MM.1S (cell line): ENCODE measurements around the gene CD6.

Experiments
- DNase-seq: peaks from one replicate; pipeline ENCODE4 v3.0.0-alpha.2; 2015
- H2AFZ ChIP-seq: fragments of 300-600 bp; sonication (generic); 2 replicates; pipeline ENCODE4 v1.6.0; 2016; ENCODE audit warnings: antibody characterized with exemption, low read length
- H3F3A ChIP-seq: fragments of 300-600 bp; sonication (generic); 2 replicates; pipeline ENCODE4 v1.6.1; 2016; ENCODE audit warnings: mild to moderate bottlenecking, antibody characterized with exemption, low read length, moderate library complexity, mixed read lengths; ENCODE audit not compliant: insufficient read depth
- H3K27ac ChIP-seq: fragments of 300-600 bp; sonication (generic); 2 replicates; pipeline ENCODE4 v1.5.1; 2016; ENCODE audit warnings: mild to moderate bottlenecking, low read length
- H3K27me3 ChIP-seq: fragments of 300-600 bp; sonication (generic); replicated peaks from 2 replicates; pipeline ENCODE4 v1.6.0; 2016; ENCODE audit warnings: low read length; ENCODE audit not compliant: insufficient read depth
- H3K36me3 ChIP-seq: fragments of 300-600 bp; sonication (generic); replicated peaks from 2 replicates; pipeline ENCODE4 v1.6.1; 2016; ENCODE audit warnings: mild to moderate bottlenecking, low read length, mixed read lengths; ENCODE audit not compliant: insufficient read depth
- H3K4me1 ChIP-seq: fragments of 300-600 bp; sonication (generic); 2 replicates; pipeline ENCODE4 v1.6.1; 2016; ENCODE audit warnings: low read length, mixed read lengths
- H3K4me2 ChIP-seq: fragments of 300-600 bp; sonication (generic); 2 replicates; pipeline ENCODE4 v1.6.0; 2016; ENCODE audit warnings: low read depth, low read length
- H3K4me3 ChIP-seq: fragments of 300-600 bp; sonication (generic); 2 replicates; pipeline ENCODE4 v1.5.1; 2016; ENCODE audit warnings: low read length, mixed read lengths
- H3K79me2 ChIP-seq: fragments of 300-600 bp; sonication (generic); 2 replicates; pipeline ENCODE4 v1.6.1; 2016; ENCODE audit warnings: mixed run types, low read length, mixed read lengths
- H3K9ac ChIP-seq: fragments of 300-600 bp; sonication (generic); 2 replicates; pipeline ENCODE4 v1.6.1; 2016; ENCODE audit warnings: low read length, mixed read lengths
- H3K9me2 ChIP-seq: fragments of 300-600 bp; sonication (generic); replicated peaks from 2 replicates; pipeline ENCODE4 v1.6.1; 2016; ENCODE audit warnings: mild to moderate bottlenecking, low read length, mixed read lengths; ENCODE audit not compliant: insufficient read depth
- H3K9me3 ChIP-seq: fragments of 300-600 bp; sonication (generic); replicated peaks from 2 replicates; pipeline ENCODE4 v1.6.1; 2016; ENCODE audit warnings: mild to moderate bottlenecking, low read length, mixed read lengths; ENCODE audit not compliant: insufficient read depth
- H4K20me1 ChIP-seq: fragments of 300-600 bp; sonication (generic); 2 replicates; pipeline ENCODE4 v1.6.1; 2016; ENCODE audit warnings: mild to moderate bottlenecking, low read length, moderate library complexity, mixed read lengths; ENCODE audit not compliant: insufficient read depth
- CTCF ChIP-seq: fragments of 300-600 bp; sonication (generic); IDR thresholded peaks from 2 replicates; pipeline ENCODE4 v1.5.1; 2016; ENCODE audit warnings: antibody characterized with exemption, low read length, mixed read lengths
- EZH2 ChIP-seq: fragments of 300-600 bp; sonication (generic); optimal IDR thresholded peaks from 2 replicates; pipeline ENCODE3; 2017; ENCODE audit warnings: low read depth, mild to moderate bottlenecking, antibody characterized with exemption, low read length, mixed read lengths
- EZH2phosphoT487 ChIP-seq: fragments of 300-600 bp; sonication (generic); IDR thresholded peaks from 2 replicates; pipeline ENCODE4 v1.6.1; 2018; ENCODE audit warnings: antibody characterized with exemption, low read length

The CD6 gene

GRCh38 chr11:60977224-60977623, 5.7 kb downstream of the CD6 start:
- DNase-seq: no peak
- no peaks in the 10 kb centered on the region for H3K9me3 ChIP-seq
- no peak overlapping the region for H3K4me3 ChIP-seq
- H3K27me3 ChIP-seq: no peaks in the 10 kb centered on the region
- no peak overlapping the region for H3K9ac ChIP-seq
- H4K20me1 ChIP-seq: no peaks in the 10 kb centered on the region
- TF ChIP-seq EZH2 (no peak), CTCF (no peak), EZH2phosphoT487 (no peak)
- H3K4me2 ChIP-seq: no peak overlapping the region
- no peaks in the 10 kb centered on the region for H3F3A ChIP-seq
- H3K36me3 ChIP-seq: no peaks in the 10 kb centered on the region
- no peak overlapping the region for H2AFZ ChIP-seq
- H3K9me2 ChIP-seq: no peaks in the 10 kb centered on the region
- no peaks in the 10 kb centered on the region for H3K79me2 ChIP-seq
- no peak overlapping the region for H3K27ac ChIP-seq
- H3K4me1 ChIP-seq: no peaks in the 10 kb centered on the region

GRCh38 chr11:60977836-60978235, 6.4 kb downstream of the CD6 start:
- Histone ChIP-seq H3K9me3 (no peaks in the 10 kb centered on the region), H4K20me1 (no peaks in the 10 kb centered on the region), H3K9me2 (no peaks in the 10 kb centered on the region), H3K4me2 (no peak overlapping the region), H3K4me3 (no peak overlapping the region), H2AFZ (no peak overlapping the region), H3K27me3 (no peaks in the 10 kb centered on the region), H3K79me2 (no peaks in the 10 kb centered on the region), H3K36me3 (no peaks in the 10 kb centered on the region), H3F3A (no peaks in the 10 kb centered on the region), H3K9ac (no peak overlapping the region), H3K27ac (no peak overlapping the region), H3K4me1 (no peaks in the 10 kb centered on the region)
- TF ChIP-seq EZH2phosphoT487: no peak
- TF ChIP-seq CTCF: no peak
- no peak for DNase-seq

DNA sequence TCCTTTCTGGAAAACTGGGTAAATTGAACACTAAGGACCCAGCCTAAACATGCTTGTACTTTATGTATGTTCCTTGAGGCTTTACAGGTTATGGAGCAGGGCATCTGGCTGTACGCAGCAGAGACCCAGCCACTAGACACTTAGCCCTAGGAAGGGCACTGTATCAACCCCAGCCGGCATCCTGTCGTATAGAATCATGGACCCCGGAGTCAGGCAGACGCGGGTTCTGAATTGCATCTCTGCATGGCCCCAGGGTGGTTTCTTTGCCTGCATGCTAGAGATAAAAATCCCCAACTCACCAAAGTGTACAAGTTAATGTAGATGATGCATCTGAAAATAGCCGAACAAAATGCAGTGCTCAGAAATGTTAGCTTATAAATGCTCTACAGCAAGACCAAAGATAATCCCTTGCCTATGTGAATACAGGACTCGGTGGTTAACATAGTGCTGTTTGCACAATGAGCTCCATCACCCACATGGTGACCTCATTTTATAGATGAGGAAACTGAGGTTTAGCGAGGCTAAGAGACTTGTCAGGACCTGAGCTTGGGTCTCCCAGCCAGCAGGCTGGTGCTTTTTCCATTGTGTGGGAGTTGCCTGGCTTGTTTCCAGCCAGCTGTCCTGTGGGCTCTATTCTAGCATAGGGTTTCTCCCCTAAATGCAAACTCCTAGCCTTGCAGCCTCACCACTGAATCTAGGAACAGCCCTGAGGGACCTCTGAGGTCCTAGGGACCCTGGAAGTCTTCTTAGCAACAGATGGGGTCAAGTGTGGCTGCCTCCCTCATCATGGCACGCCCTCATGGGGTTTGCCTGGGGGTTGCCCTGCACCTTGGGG, 7.3 kb downstream of the CD6 start:
- Histone ChIP-seq H3F3A (no peaks in the 10 kb centered on the region), H3K27ac (no peak overlapping the region), H3K4me2 (no peak overlapping the region), H2AFZ (no peak overlapping the region), H3K9me2 (no peaks in the 10 kb centered on the region), H3K27me3 (no peaks in the 10 kb centered on the region), H3K9ac (no peak overlapping the region), H3K4me3 (no peak overlapping the region), H4K20me1 (no peaks in the 10 kb centered on the region), H3K4me1 (no peaks in the 10 kb centered on the region), H3K79me2 (no peaks in the 10 kb centered on the region), H3K9me3 (no peaks in the 10 kb centered on the region), H3K36me3 (no peaks in the 10 kb centered on the region)
- DNase-seq: no peak
- TF ChIP-seq CTCF (no peak), EZH2phosphoT487 (no peak), EZH2 (no peak)
